ENCODE results near the gene SORCS3. TPM values are rescaled to one million over a fixed set of nuclear protein-coding genes. Genes with fewer than 3 reads are reported as not detected.
A peak's percentile ranks its signal among the peaks of the same experiment; 100 is the strongest.

The SORCS3 gene
- total and polyA plus RNA-seq, 10 of the 15 experiments (the other 5 are each of a cell fraction or from before 2014, with no cell fraction given) = 0.01 to 0.04 (median 0.02) TPM; not detected in 7

DNA sequence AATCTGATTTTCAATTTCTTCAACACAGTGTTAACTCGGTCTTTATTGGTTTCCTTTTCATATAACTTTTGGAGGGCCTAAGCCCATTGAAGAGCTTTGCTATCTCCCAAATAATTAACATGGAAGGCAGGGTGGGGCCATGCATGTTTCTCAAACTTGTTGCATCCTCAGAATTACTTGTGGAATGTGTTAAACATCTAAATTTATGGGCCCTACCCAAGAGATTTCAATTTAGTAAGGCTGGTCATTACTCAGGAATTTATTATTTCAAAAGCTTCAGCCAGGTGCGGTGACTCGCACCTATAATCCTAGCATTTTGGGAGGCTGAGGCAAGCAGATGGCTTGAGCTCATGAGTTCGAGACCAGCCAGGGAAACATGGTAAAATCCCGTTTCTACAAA is 208.9 kb downstream of the SORCS3 start:
- Histone ChIP-seq H3K27me3 (replicated peaks in 1 of 2; ENCODE audit: control insufficient read depth in 2 of 2, insufficient read depth in 2 of 2, low read length in 1 of 2) (no peaks in the 10 kb centered on the region; a peak in 1 of 4 replicates), H3K4me2 (ENCODE audit: control insufficient read depth, insufficient read depth) (no peak overlapping the region), H3K9ac (ENCODE audit: control insufficient read depth, insufficient read depth, low read length) (no peak overlapping the region), H3K36me3 (ENCODE audit: control insufficient read depth in 2 of 2, insufficient read depth in 2 of 2, low read length in 1 of 2) (no peaks in the 10 kb centered on the region), H2AFZ (ENCODE audit: control insufficient read depth, low read depth, low read length) (no peak overlapping the region), H3K27ac (ENCODE audit: control insufficient read depth, insufficient read depth) (no peak overlapping the region), H3K4me3 (no peak overlapping the region), H3K9me3 (replicated peaks; ENCODE audit: control insufficient read depth, insufficient read depth, low read length) (no peaks in the 10 kb centered on the region), H3K4me1 (ENCODE audit: control insufficient read depth, insufficient read depth, low read length) (no peaks in the 10 kb centered on the region), H3K79me2 (ENCODE audit: control insufficient read depth, insufficient read depth, low read length) (no peaks in the 10 kb centered on the region), H4K20me1 (ENCODE audit: control insufficient read depth, insufficient read depth) (no peaks in the 10 kb centered on the region)
- intact Hi-C loops (cut with micrococcal nuclease; ENCODE audit: unreplicated experiment) = no loop called here
- DNase-seq (ENCODE audit: low read depth, low spot score) (no peak), ATAC-seq (no peak), FAIRE-seq (no peak)
- 37% methylated on average over 5 of the region's 5 CpGs for WGBS (ENCODE audit: insufficient coverage, insufficient replicate concordance, low lambda C conversion rate, missing lambda C conversion rate)
- no TSS peak for BruUV-seq (replicated peaks)
- SMC1A ChIA-PET (ENCODE audit: uncharacterized antibody, unreplicated experiment) = interaction anchor here (0.6 to 0.9 kb wide), 3 partner anchors 28 to 726 kb away, joined by 3 read pairs; no protein-coding TSS in a partner anchor
- RAD21 ChIA-PET (ENCODE audit: unreplicated experiment) = no interaction called here
- CTCF ChIA-PET = no interaction called here
- in situ Hi-C loops (cut with MboI) = no loop called here
- TF ChIP-seq, protein P1, sequence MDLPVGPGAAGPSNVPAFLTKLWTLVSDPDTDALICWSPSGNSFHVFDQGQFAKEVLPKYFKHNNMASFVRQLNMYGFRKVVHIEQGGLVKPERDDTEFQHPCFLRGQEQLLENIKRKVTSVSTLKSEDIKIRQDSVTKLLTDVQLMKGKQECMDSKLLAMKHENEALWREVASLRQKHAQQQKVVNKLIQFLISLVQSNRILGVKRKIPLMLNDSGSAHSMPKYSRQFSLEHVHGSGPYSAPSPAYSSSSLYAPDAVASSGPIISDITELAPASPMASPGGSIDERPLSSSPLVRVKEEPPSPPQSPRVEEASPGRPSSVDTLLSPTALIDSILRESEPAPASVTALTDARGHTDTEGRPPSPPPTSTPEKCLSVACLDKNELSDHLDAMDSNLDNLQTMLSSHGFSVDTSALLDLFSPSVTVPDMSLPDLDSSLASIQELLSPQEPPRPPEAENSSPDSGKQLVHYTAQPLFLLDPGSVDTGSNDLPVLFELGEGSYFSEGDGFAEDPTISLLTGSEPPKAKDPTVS (IDR thresholded peaks at IDR 0.05; ENCODE audit: low read depth, low read length) = no peak
- TF ChIP-seq MTA2 (IDR thresholded peaks at IDR 0.05; ENCODE audit: low read depth) = no peak
- POLR2A ChIA-PET = no interaction called here

DNA sequence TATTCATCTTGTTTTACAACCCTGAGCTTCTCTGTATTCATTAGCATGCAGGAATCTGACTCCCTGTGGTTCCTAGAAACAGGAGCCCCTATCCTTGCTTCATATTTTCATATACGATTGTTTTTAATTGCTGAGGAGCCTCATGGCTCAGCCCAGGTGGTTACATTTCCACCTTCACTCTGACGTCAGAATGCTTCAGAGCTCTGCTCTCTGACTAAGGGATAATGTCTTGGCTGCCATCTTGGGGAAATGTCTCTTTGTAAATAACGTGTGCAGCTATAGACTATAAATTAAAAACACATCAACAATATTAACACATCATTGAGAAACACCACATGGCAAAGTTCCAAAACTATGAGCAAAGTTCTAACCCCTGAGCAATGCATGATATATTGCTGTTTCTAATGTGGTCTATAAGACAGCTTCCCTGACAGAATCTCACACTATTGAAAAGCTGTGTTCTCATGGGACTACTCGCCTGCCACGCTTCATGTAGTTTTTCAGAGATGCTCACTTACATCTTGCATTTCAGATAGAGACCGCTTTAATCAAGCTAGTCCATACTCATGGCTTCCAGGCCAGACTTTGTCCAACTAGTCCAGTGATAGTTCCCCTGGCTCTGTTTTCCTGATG is 227.0 kb downstream of the SORCS3 start:
- WGBS (ENCODE audit: insufficient coverage, insufficient replicate concordance, low lambda C conversion rate, missing lambda C conversion rate) = 41% methylated on average over 6 of the region's 6 CpGs
- Histone ChIP-seq H3K27ac (ENCODE audit: control insufficient read depth, insufficient read depth) (no peak overlapping the region), H2AFZ (ENCODE audit: control insufficient read depth, low read depth, low read length) (no peak overlapping the region), H3K4me1 (ENCODE audit: control insufficient read depth, insufficient read depth, low read length) (no peaks in the 10 kb centered on the region), H3K36me3 (ENCODE audit: control insufficient read depth in 2 of 2, insufficient read depth in 2 of 2, low read length in 1 of 2) (no peaks in the 10 kb centered on the region), H3K9ac (ENCODE audit: control insufficient read depth, insufficient read depth, low read length) (no peak overlapping the region), H3K4me2 (ENCODE audit: control insufficient read depth, insufficient read depth) (no peak overlapping the region), H3K27me3 (replicated peaks in 1 of 2; ENCODE audit: control insufficient read depth in 2 of 2, insufficient read depth in 2 of 2, low read length in 1 of 2) (no peaks in the 10 kb centered on the region), H3K4me3 (no peak overlapping the region), H3K9me3 (replicated peaks; ENCODE audit: control insufficient read depth, insufficient read depth, low read length) (no peaks in the 10 kb centered on the region), H3K79me2 (ENCODE audit: control insufficient read depth, insufficient read depth, low read length) (no peaks in the 10 kb centered on the region), H4K20me1 (ENCODE audit: control insufficient read depth, insufficient read depth) (no peaks in the 10 kb centered on the region)
- TF ChIP-seq, protein P2, sequence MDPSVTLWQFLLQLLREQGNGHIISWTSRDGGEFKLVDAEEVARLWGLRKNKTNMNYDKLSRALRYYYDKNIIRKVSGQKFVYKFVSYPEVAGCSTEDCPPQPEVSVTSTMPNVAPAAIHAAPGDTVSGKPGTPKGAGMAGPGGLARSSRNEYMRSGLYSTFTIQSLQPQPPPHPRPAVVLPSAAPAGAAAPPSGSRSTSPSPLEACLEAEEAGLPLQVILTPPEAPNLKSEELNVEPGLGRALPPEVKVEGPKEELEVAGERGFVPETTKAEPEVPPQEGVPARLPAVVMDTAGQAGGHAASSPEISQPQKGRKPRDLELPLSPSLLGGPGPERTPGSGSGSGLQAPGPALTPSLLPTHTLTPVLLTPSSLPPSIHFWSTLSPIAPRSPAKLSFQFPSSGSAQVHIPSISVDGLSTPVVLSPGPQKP (IDR thresholded peaks at IDR 0.05; ENCODE audit: low read depth, low read length) = no peak
- peak; percentile 62 for TF ChIP-seq MEF2B (IDR thresholded peaks at IDR 0.05; ENCODE audit: partially characterized antibody, poor library complexity, severe bottlenecking)
- TF ChIP-seq SREBF2 (IDR thresholded peaks at IDR 0.05; ENCODE audit: low read length) = no peak
- TF ChIP-seq KAT2A (conservative IDR thresholded peaks at IDR 0.05; ENCODE audit: control insufficient read depth, low read depth, low read length) = no peak
- TF ChIP-seq, protein P3, sequence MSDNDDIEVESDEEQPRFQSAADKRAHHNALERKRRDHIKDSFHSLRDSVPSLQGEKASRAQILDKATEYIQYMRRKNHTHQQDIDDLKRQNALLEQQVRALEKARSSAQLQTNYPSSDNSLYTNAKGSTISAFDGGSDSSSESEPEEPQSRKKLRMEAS (IDR thresholded peaks at IDR 0.05; ENCODE audit: low read depth, low read length) = no peak
- POLR2A ChIA-PET = no interaction called here
- RAD21 ChIA-PET (ENCODE audit: unreplicated experiment) = no interaction called here
- DNase-seq (ENCODE audit: low read depth, low spot score) (no peak), FAIRE-seq (no peak), ATAC-seq (peak; percentile 49; the same call in 2 of the 3 replicates)
- BruUV-seq (replicated peaks) = no TSS peak
- SMC1A ChIA-PET (ENCODE audit: uncharacterized antibody, unreplicated experiment) = interaction anchor here (1.1 kb wide), 1 partner anchor 25 kb away, joined by 3 read pairs; no protein-coding TSS in a partner anchor
- intact Hi-C loops (cut with micrococcal nuclease; ENCODE audit: unreplicated experiment) (no loop called here), in situ Hi-C loops (cut with MboI) (no loop called here)
- CTCF ChIA-PET = interaction anchor here (1.3 kb wide), 1 partner anchor 31 kb away, joined by 3 read pairs; no protein-coding TSS in a partner anchor

Data from GM12878 (cell line).